NCI-H446 treated with DMSO at 0.1 percent for 48 hours (cell line): ENCODE data around the gene RIBC2.

Source experiments
- DNase-seq: peaks from one replicate; lab custom pipeline; 2025; lab: John Stamatoyannopoulos, UW

Gene RIBC2

GRCh38 chr22:45475063-45475747 lies 61.7 kb downstream of the RIBC2 start:
- no peak for DNase-seq

- DNase-seq: no peak
Observed at GRCh38 chr22:45475851-45476514, 62.5 kb downstream of the RIBC2 start.

DNA sequence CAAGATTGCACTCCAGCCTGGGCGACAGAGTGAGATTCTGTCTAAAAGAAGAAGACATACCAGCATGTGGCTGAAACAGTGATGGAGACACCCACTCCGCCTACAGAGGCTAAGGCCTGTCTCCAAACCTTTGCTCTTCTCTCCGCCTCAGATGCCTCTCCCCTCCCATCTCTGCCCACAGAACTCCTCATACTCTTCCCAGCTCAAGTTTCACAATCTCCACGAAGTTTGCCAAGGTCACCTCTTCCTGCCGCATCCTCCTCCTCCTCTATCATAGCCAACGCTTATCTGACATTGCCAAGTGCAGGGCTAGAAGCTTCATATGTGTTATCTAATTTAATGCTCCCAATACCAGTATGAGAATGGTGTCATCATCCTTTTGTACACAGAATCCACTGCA lies 63.3 kb downstream of the RIBC2 start:
- DNase-seq: no peak

- no peak for DNase-seq
Observed at GRCh38 chr22:45477366-45478107, 64.0 kb downstream of the RIBC2 start.

DNA sequence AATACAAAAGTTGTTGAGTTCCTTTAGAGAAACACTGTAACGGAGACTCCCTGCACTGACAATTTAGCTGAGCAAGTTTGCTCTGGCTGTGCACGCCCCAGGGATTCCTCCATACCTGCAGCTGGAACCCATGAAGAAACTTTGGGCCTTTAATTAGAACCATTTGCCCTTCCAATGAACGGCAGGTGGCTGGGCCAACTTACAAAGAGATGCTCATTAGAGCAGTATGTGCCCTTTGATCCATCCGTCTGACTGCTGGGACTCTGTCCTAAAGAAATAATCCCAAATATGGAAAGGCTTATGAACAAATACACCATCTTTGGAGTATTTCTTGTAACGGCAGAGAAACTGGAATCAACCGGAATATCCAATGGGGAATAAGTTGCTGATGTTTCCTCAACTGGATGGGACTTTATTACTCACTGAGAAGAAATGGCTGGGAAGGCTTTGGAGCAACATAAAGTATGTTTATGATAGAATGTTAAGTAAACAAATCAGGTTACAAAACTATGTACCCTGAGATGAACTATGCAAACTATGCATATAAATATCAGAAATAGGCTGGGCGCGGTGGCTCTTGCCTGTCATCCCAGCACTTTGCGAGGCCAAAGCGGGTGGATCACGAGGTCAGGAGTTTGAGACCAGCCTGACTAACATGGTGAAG lies 64.7 kb downstream of the RIBC2 start:
- DNase-seq: no peak

GRCh38 chr22:45480717-45481116 lies 67.2 kb downstream of the RIBC2 start:
- DNase-seq: no peak

- no peak for DNase-seq
Observed at GRCh38 chr22:45481661-45482060, 68.2 kb downstream of the RIBC2 start.
